Left lung (tissue), 10 donors: ENCODE measurements around the gene IFI27. TPM values are rescaled to one million over a fixed set of nuclear protein-coding genes. Genes with fewer than 3 reads are reported as not detected.

Experiments used
- ATAC-seq: fragments of 200-7000 bp; cut with Tn5 transposase; one replicate; pipeline ENCODE4 v1.9.1; 2020; ENCODE audit warnings: moderate library complexity
- DNase-seq, 4 donors: peaks; one replicate each; pipeline ENCODE4 v3.0.0-alpha.2; 2013 to 2020
- H3K27ac ChIP-seq, 2 donors: fragments of 200-600 bp; sonication (generic) in 1 of 2; one replicate each; pipeline versions ENCODE4 v1.5.0 to v1.8.0; 2020 to 2021
- H3K27me3 ChIP-seq, 2 donors: fragments of 200-600 bp; sonication (generic) in 1 of 2; one replicate each; pipeline versions ENCODE4 v1.5.0 to v1.8.0; 2020 to 2021
- H3K36me3 ChIP-seq, 2 donors: fragments of 200-600 bp; sonication (generic) in 1 of 2; one replicate each; pipeline versions ENCODE4 v1.5.0 to v1.8.0; 2020 to 2021
- H3K4me1 ChIP-seq, 2 donors: fragments of 200-600 bp; one replicate each; pipeline ENCODE4 v1.8.0; 2021
- H3K4me3 ChIP-seq, 2 donors: fragments of 200-600 bp; sonication (generic) in 1 of 2; one replicate each; pipeline versions ENCODE4 v1.5.0 to v1.8.0; 2020 to 2021; ENCODE audit warnings: mild to moderate bottlenecking in 1 of 2
- H3K9me3 ChIP-seq, 2 donors: fragments of 200-600 bp; sonication (generic) in 1 of 2; one replicate each; pipeline versions ENCODE4 v1.5.0 to v1.8.0; 2020 to 2021
- intact Hi-C, 2 donors: fragments of 100-400 bp; cut with DNase I; formaldehyde crosslinking; loops; one replicate each; pipeline versions ENCODE4 v1.11.2 to v1.14.2; 2022
- polyA plus RNA-seq, 6 donors: library from polyadenylated mRNA; unstranded; fragments of 120-200 nt; gene quantifications; one replicate each; pipeline ENCODE4 v1.2.1, GENCODE V29; 2013; ENCODE audit not compliant: insufficient read length in 6 of 6
- total RNA-seq, 2 donors: library from RNA; stranded (reverse); fragmentation: NEBNext Ultra II Directional; extraction: Animal tissue kit (Norgen Biotek cat#: 25700); gene quantifications; one replicate each; pipeline ENCODE4 v1.2.1, GENCODE V29; 2021
- TF ChIP-seq, protein P1 (sequence below), 2 donors: fragments of 200-600 bp; sonication (generic) in 1 of 2; IDR thresholded peaks; one replicate each; pipeline versions ENCODE4 v1.5.0 to v1.8.0; 2021; ENCODE audit warnings: antibody characterized with exemption in 2 of 2
- donor health status: DM: no; HTN: yes; CAD: no.
- donor health status: DM: no; HTN: no; CAD: no.

The IFI27 gene
- total and polyA plus RNA-seq, 8 donors: 11.6 to 394 (median 25.5) TPM

DNA sequence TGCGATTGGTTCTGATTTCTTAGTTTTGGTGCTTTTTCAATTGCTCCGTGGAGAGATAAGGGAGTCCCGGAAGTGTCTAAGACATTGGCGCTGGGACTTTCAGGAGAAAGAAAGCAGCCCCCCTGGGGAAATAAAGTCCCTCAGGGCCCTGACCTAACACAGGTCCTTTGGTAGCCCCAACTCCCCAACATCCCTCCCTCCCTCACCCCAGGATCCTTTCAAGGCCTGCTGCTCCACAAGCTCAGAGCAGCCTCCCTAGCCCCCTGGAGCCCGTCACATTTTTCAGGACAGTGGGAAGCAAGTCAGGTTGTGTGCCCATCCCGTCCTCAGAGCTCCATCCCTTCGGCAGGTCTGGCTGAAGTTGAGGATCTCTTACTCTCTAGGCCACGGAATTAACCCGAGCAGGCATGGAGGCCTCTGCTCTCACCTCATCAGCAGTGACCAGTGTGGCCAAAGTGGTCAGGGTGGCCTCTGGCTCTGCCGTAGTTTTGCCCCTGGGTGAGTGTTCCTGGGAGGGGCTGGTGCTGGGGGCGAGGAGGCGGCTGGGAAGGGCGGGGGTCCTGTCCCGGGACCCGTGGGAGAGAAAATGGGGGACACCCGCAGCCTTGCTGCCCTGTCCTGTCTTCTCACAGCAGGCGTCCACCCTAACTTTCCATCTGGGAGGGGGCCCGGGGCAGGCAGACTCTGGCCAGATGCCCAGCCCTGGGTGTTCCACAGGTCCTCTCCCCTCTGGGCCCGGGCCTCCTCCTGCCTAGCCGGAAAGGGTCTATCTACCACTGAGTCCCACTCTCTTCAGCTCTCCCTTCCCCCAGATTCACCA lies 950 bp downstream of the IFI27 start:
- TF ChIP-seq, protein P1, sequence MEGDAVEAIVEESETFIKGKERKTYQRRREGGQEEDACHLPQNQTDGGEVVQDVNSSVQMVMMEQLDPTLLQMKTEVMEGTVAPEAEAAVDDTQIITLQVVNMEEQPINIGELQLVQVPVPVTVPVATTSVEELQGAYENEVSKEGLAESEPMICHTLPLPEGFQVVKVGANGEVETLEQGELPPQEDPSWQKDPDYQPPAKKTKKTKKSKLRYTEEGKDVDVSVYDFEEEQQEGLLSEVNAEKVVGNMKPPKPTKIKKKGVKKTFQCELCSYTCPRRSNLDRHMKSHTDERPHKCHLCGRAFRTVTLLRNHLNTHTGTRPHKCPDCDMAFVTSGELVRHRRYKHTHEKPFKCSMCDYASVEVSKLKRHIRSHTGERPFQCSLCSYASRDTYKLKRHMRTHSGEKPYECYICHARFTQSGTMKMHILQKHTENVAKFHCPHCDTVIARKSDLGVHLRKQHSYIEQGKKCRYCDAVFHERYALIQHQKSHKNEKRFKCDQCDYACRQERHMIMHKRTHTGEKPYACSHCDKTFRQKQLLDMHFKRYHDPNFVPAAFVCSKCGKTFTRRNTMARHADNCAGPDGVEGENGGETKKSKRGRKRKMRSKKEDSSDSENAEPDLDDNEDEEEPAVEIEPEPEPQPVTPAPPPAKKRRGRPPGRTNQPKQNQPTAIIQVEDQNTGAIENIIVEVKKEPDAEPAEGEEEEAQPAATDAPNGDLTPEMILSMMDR (IDR thresholded peaks at IDR 0.05): no peak
- Histone ChIP-seq H3K4me3 (peak overlapping the region; percentile 14 to 47), H3K36me3 (no peaks in the 10 kb centered on the region), H3K9me3 (no peaks in the 10 kb centered on the region), H3K4me1 (peaks cover 0 to 19% of the 10 kb centered on the region in 2 donors), H3K27me3 (no peaks in the 10 kb centered on the region), H3K27ac (peak overlapping the region; percentile 81 to 85)
- intact Hi-C loops: no loop called here
- ATAC-seq (no peak), DNase-seq (peak in 1 of 4 donors; percentile 71)

DNA sequence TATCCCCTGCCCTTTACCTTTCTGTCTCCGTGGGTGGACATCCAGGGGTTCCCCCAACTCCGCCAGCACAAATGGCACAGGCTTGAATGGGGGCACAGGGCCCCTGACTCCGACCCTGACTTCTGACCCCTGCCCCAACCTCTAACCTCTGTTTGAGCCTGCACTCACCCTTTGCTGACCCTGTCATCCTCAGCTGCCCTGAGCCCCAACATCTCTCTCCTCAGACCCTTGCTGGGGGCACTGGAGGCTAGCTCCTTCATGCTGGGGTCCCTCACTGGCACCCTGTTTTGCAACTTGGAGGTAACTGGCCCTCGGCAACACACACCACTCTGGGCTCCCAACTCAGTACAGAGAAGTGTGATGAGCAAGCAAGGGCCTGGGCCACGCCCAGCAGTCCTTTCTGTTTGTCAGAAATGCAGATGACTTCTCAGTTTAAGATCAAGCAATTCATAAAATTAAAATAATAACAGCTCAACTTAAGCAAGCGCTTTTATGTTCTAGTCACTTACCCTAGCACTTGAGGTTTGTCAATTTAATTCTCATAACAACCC lies 2.1 kb downstream of the IFI27 start:
- Histone ChIP-seq H3K27me3 (no peaks in the 10 kb centered on the region), H3K36me3 (no peaks in the 10 kb centered on the region), H3K4me1 (peaks cover 0 to 19% of the 10 kb centered on the region in 2 donors), H3K9me3 (no peaks in the 10 kb centered on the region), H3K4me3 (peak overlapping the region in 1 of 2 donors; percentile 47), H3K27ac (peak overlapping the region; percentile 81 to 85)
- TF ChIP-seq, protein P1 (IDR thresholded peaks at IDR 0.05): no peak
- no peak for ATAC-seq
- no peak for DNase-seq
- intact Hi-C loops: no loop called here

DNA sequence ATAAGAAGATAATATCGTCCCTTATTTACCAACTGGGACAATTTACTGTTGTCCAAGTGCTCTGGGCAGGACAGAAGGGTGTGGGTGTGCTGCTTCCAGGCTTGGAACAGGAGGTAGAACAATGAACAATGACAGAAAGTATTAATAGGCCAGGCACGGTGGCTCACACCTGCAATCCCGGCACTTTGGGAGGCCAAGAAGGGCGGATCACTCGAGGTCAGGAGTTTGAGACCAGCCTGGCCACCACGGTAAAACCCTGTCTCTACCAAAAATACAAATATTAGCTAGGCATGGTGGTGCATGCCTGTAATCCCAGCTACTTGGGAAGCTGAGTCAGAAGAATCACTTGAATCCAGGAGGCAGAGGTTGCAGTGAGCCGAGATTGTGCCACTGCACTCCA lies 2.5 kb downstream of the IFI27 start:
- peaks cover 0 to 19% of the 10 kb centered on the region in 2 donors for H3K4me1 ChIP-seq
- DNase-seq (no peak), ATAC-seq (no peak)
- TF ChIP-seq, protein P1 (IDR thresholded peaks at IDR 0.05): no peak
- H3K9me3 ChIP-seq: no peaks in the 10 kb centered on the region
- H3K36me3 ChIP-seq: no peaks in the 10 kb centered on the region
- intact Hi-C loops: no loop called here
- H3K27me3 ChIP-seq: no peaks in the 10 kb centered on the region
- H3K27ac ChIP-seq: peak overlapping the region; percentile 28 to 81
- peak overlapping the region in 1 of 2 donors; percentile 47 for H3K4me3 ChIP-seq

DNA sequence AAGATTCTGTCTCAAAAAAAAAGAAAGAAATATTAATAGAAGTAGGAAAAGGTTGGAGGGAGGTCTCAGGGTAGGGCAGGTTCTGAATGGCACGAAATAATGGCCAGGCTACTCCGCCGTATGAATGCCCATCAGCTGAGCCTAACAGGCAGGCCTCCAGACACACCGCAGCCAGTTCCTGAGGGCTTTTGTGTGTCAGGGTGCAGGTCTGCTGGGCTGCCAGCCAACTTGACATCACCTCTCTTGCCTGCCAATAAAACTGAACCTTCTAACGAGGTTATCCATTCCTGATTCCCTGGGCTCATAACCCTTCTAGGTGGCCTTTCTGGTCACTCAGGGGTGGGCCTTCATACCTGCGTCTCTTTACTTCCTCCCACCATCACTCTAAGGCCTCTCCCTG lies 3.0 kb downstream of the IFI27 start:
- Histone ChIP-seq H3K4me1 (peaks cover 0 to 19% of the 10 kb centered on the region in 2 donors), H3K27ac (peak overlapping the region; percentile 28 to 64), H3K4me3 (peak overlapping the region in 1 of 2 donors; percentile 47), H3K27me3 (no peaks in the 10 kb centered on the region), H3K9me3 (no peaks in the 10 kb centered on the region), H3K36me3 (no peaks in the 10 kb centered on the region)
- TF ChIP-seq, protein P1 (IDR thresholded peaks at IDR 0.05): no peak
- ATAC-seq (no peak), DNase-seq (no peak)
- intact Hi-C loops: no loop called here

DNA sequence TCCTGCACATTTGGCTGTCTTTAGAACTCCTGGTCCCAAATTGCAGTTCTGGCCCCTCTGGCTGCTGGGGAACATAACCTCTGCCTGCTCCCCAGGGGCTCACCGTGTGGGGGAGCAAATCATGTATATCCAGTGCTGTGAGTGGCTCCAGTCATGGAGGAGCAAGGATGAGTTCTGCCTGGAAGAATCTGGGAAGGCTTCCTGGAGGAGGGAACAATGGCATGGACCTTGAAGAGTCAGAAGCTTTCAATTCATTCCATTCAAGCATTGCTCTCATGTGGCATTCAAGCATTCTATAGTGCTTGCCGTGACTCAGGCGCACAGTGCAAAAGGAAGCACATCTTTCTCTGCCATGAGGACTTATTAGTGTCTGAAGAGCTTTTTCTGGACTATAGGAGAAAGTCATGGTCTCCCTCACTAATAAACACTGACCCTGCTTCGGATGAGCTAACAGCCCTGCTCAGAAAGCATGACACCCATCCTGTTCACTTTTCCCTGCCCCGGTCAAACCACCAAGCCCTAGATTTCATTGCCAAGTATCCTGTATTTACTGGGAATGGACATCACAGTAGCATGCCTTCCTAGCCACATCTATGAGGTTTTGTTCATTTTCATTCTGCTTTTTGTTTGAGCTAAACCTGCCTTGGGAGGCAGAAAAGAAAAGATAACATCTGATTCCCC lies 3.5 kb downstream of the IFI27 start:
- H3K27me3 ChIP-seq: no peaks in the 10 kb centered on the region
- TF ChIP-seq, protein P1 (IDR thresholded peaks at IDR 0.05): no peak
- peaks cover 0 to 19% of the 10 kb centered on the region in 2 donors for H3K4me1 ChIP-seq
- intact Hi-C loops: no loop called here
- H3K9me3 ChIP-seq: peaks cover 0 to 3% of the 10 kb centered on the region in 2 donors
- ATAC-seq: no peak
- DNase-seq: no peak
- no peaks in the 10 kb centered on the region for H3K36me3 ChIP-seq
- H3K4me3 ChIP-seq: peak overlapping the region in 1 of 2 donors; percentile 47
- peak overlapping the region; percentile 28 to 64 for H3K27ac ChIP-seq
